GM19238 (cell line): ENCODE measurements around the gene MIS12.

Experiments used
- DNase-seq: peaks from one replicate; pipeline ENCODE4 v3.0.0; 2011; ENCODE audit warnings: low spot score; ENCODE audit not compliant: insufficient read length

The MIS12 gene

GRCh38 chr17:5532581-5532980, 46.2 kb downstream of the MIS12 start:
- no peak for DNase-seq

- no peak for DNase-seq
These were observed 47.3 kb downstream of the MIS12 start for GRCh38 chr17:5533486-5534315.

- DNase-seq = no peak
These were observed 49.1 kb downstream of the MIS12 start for GRCh38 chr17:5535436-5535835.

GRCh38 chr17:5536866-5537650, 50.7 kb downstream of the MIS12 start:
- DNase-seq = no peak

GRCh38 chr17:5539286-5539685, 52.9 kb downstream of the MIS12 start:
- DNase-seq = no peak

GRCh38 chr17:5540321-5540720, 54.0 kb downstream of the MIS12 start:
- no peak for DNase-seq
